ENCODE results near the gene EXOC3L2. TPM values are rescaled to one million over a fixed set of nuclear protein-coding genes. Genes with fewer than 3 reads are reported as not detected.

The EXOC3L2 gene
- total RNA-seq (2021), result 0.61 TPM in 2 replicates
- long read RNA-seq, partial matches to known transcripts, result 1 of 1 reads
- long read RNA-seq, other reads (novel, unspliced or antisense), result 0 of 1 reads

DNA sequence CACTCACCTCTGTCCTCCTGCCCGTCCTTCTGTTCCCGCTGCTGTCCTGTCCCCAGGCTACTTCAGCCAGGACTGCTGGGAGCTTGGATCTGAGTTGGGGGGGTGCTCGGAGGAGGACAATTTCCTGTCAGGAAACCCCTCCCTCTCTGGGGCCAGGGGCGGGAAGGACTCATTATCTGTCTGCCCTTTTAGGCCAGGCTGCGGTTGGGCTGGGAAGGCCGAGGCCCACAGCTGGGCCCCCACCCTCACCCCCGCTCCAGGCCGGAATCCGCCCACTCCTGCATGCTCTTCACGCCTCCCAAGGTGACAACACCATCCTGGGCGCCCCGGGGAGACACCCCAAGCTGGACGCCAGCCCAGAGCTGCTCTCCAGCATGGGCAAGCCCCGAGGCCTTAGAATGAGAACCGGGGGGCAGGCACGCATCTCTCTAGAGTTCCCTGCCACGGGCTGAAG is at the start of gene EXOC3L2:
Gene EXOC3L2, minus strand, starts transcription at position 74 of the 454 bp plus-strand sequence. CDS start 6,362 bp downstream, outside the sequence.
- Histone ChIP-seq H3K23ac (ENCODE audit: insufficient read length, low read depth, low read length) (no peak within 1 kb of the TSS), H3K56ac (ENCODE audit: insufficient read length, low read depth, low read length) (no peak within 1 kb of the TSS), H3K9me3 (ENCODE audit: control insufficient read depth, low read depth, low read length) (no peaks in the 10 kb centered on the region), H4K20me1 (ENCODE audit: control insufficient read depth, insufficient read depth, insufficient read length) (no peaks in the 10 kb centered on the region), H3K4me2 (ENCODE audit: insufficient read depth, insufficient read length, low read length) (no peak within 1 kb of the TSS), H3K27me3 (ENCODE audit: insufficient read depth, low read length) (peaks cover 2% of the 10 kb centered on the region; the same call in 1 of the 2 replicates), H4K5ac (ENCODE audit: insufficient read length, low read depth, low read length) (no peak within 1 kb of the TSS), H3K23me2 (ENCODE audit: insufficient read length, low read depth, low read length, poor library complexity, severe bottlenecking) (no peaks in the 10 kb centered on the region), H2BK15ac (ENCODE audit: low read depth, low read length) (no peak within 1 kb of the TSS), H2BK20ac (ENCODE audit: low read depth, low read length, poor library complexity, severe bottlenecking) (no peak within 1 kb of the TSS), H3K27ac (ENCODE audit: insufficient read length, low read depth, low read length) (no peak within 1 kb of the TSS), H3K18ac (ENCODE audit: insufficient read length, low read depth, low read length) (no peak within 1 kb of the TSS), H2BK12ac (ENCODE audit: insufficient read length, low read depth, low read length) (no peak within 1 kb of the TSS), H3K9ac (ENCODE audit: extremely low read depth, insufficient read length, low read length) (no peak within 1 kb of the TSS), H3K14ac (ENCODE audit: insufficient read depth, low read length) (no peak within 1 kb of the TSS), H4K91ac (ENCODE audit: insufficient read length, low read depth, low read length) (no peak within 1 kb of the TSS), H2AFZ (ENCODE audit: low read length) (no peak within 1 kb of the TSS), H3K79me1 (ENCODE audit: insufficient read depth, low read depth, low read length, poor library complexity, severe bottlenecking) (no peaks in the 10 kb centered on the region), H3K4ac (ENCODE audit: low read depth, low read length) (no peak within 1 kb of the TSS), H3T11ph (ENCODE audit: low read length) (no peak within 1 kb of the TSS), H2BK5ac (ENCODE audit: insufficient read length, low read length) (no peak within 1 kb of the TSS), H4K8ac (replicated peaks; ENCODE audit: insufficient read length, low read depth, low read length) (no peak within 1 kb of the TSS), H2AK5ac (ENCODE audit: insufficient read length, low read length) (no peak within 1 kb of the TSS), H3K4me1 (ENCODE audit: insufficient read depth, low read length) (no peaks in the 10 kb centered on the region), H3K79me2 (ENCODE audit: insufficient read depth, low read length) (no peaks in the 10 kb centered on the region), H2BK120ac (ENCODE audit: low read depth, low read length, poor library complexity, severe bottlenecking) (no peak within 1 kb of the TSS)
- TF ChIP-seq, protein P1, sequence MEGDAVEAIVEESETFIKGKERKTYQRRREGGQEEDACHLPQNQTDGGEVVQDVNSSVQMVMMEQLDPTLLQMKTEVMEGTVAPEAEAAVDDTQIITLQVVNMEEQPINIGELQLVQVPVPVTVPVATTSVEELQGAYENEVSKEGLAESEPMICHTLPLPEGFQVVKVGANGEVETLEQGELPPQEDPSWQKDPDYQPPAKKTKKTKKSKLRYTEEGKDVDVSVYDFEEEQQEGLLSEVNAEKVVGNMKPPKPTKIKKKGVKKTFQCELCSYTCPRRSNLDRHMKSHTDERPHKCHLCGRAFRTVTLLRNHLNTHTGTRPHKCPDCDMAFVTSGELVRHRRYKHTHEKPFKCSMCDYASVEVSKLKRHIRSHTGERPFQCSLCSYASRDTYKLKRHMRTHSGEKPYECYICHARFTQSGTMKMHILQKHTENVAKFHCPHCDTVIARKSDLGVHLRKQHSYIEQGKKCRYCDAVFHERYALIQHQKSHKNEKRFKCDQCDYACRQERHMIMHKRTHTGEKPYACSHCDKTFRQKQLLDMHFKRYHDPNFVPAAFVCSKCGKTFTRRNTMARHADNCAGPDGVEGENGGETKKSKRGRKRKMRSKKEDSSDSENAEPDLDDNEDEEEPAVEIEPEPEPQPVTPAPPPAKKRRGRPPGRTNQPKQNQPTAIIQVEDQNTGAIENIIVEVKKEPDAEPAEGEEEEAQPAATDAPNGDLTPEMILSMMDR (conservative IDR thresholded peaks at IDR 0.05), result no peak
- H3K4me1 Mint-ChIP-seq, result peaks cover 9 to 12% of the 10 kb centered on the region in 2 experiments; a peak in 2 of 4 replicates
- DNase-seq, result no peak
- WGBS (ENCODE audit: extremely low coverage, insufficient read length, low lambda C conversion rate), result no CpG with 5 or more reads among the region's 17 CpGs
- H3K27ac Mint-ChIP-seq, result no peak within 1 kb of the TSS
- H3K36me3 Mint-ChIP-seq (ENCODE audit: insufficient read depth in 1 of 3, low read depth in 3 of 3), result no peaks in the 10 kb centered on the region
- no peaks in the 10 kb centered on the region; a peak in 2 of 5 replicates for H3K9me3 Mint-ChIP-seq
- peaks cover 59% of the 10 kb centered on the region for H3K27me3 Mint-ChIP-seq (ENCODE audit: low read depth)
- H3K4me3 Mint-ChIP-seq, result no peak within 1 kb of the TSS; a peak in 1 of 5 replicates

Measured in H9 (cell line).